HepG2 (cell line): ENCODE data around the gene C1orf74. TPM values are rescaled to one million over a fixed set of nuclear protein-coding genes. Genes with fewer than 3 reads are reported as not detected.

ENCODE experiments used
- ATAC-seq: fragments of 200-7000 bp; cut with Tn5 transposase; 3 replicates; pipeline ENCODE4 v1.9.1; 2020; ENCODE audit warnings: mild to moderate bottlenecking, moderate library complexity
- BruUV-seq: library from RNA; stranded (reverse); fragments of 400-500 nt; replicated peaks from 2 replicates; lab custom pipeline; 2021; lab: Mats Ljungman, UMichigan
- CTCF ChIA-PET: fragments of 300-600 bp; formaldehyde crosslinking; extraction: SDS; loops from one replicate; lab custom pipeline; 2021; ENCODE audit warnings: low total read pairs, inconsistent platforms, low intra/inter-chr PET ratio; lab: Yijun Ruan, JAX
- POLR2A ChIA-PET: fragments of 350-600 bp; sonication (Branson Sonifier 250); formaldehyde crosslinking; loops from one replicate; lab custom pipeline; 2020; ENCODE audit warnings: antibody characterized with exemption, inconsistent platforms; lab: Yijun Ruan, JAX
- DNase-seq: peaks from one replicate; pipeline ENCODE4 v3.0.0-alpha.2; 2015; ENCODE audit warnings: low spot score
- FAIRE-seq: peaks from 3 replicates; lab custom pipeline; 2011; peaks lifted over from hg19 to GRCh38; lab: Jason Lieb, UNC
- H2AFZ ChIP-seq: one replicate; pipeline ENCODE4 v1.6.1; 2011; ENCODE audit warnings: low read length, inconsistent platforms
- H3K27ac ChIP-seq: fragments of 300-600 bp; 3 replicates; pipeline ENCODE4 v1.8.0; 2011; ENCODE audit warnings: mixed run types, mild to moderate bottlenecking, mixed read lengths, low read length, inconsistent platforms; ENCODE audit not compliant: insufficient read depth; ENCODE audit errors: extremely low read length
- H3K27me3 ChIP-seq, 2 experiments: fragments of 200-600 bp in 1 of 2; 2 replicates in 1 of 2; 3 replicates in 1 of 2; pipeline versions ENCODE4 v1.6.0 to v1.8.0; 2011; ENCODE audit warnings: low read length in 2 of 2, mild to moderate bottlenecking in 2 of 2, moderate library complexity in 2 of 2, inconsistent platforms in 1 of 2; ENCODE audit not compliant: insufficient read depth in 2 of 2, control insufficient read depth in 1 of 2
- H3K36me3 ChIP-seq, 2 experiments: fragments of 200-600 bp in 1 of 2; replicated peaks in 1 of 2; 2 replicates in 1 of 2; 3 replicates in 1 of 2; pipeline versions ENCODE4 v1.5.1 to v1.8.0; 2011; ENCODE audit warnings: low read length in 2 of 2, inconsistent platforms in 1 of 2; ENCODE audit not compliant: insufficient read depth in 2 of 2, control insufficient read depth in 1 of 2
- H3K4me1 ChIP-seq: 2 replicates; pipeline ENCODE4 v1.5.1; 2012; ENCODE audit warnings: low read length, inconsistent platforms; ENCODE audit not compliant: insufficient read depth
- H3K4me2 ChIP-seq: 2 replicates; pipeline ENCODE4 v1.6.0; 2011; ENCODE audit warnings: low read depth, low read length, inconsistent platforms
- H3K4me3 ChIP-seq, 3 experiments: fragments of 200-600 bp in 1 of 3; sonication (generic), shearing (Covaris generic) in 1 of 3; replicated peaks in 1 of 3; 2 replicates each; pipeline ENCODE4 v1.5.1; 2011 to 2016; ENCODE audit warnings: low read length in 3 of 3, inconsistent platforms in 2 of 3, low read depth in 2 of 3, mild to moderate bottlenecking in 2 of 3, control low read depth in 1 of 3, mixed read lengths in 1 of 3; ENCODE audit not compliant: insufficient read depth in 1 of 3
- H3K79me2 ChIP-seq: one replicate; pipeline ENCODE4 v1.6.1; 2011; ENCODE audit warnings: low read length, inconsistent platforms; ENCODE audit not compliant: insufficient read depth
- H3K9ac ChIP-seq: 2 replicates; pipeline ENCODE4 v1.6.0; 2011; ENCODE audit warnings: mild to moderate bottlenecking, low read depth, low read length, inconsistent platforms; ENCODE audit not compliant: insufficient read depth
- H3K9me3 ChIP-seq: 2 replicates; pipeline ENCODE4 v1.5.1; 2012; ENCODE audit warnings: mild to moderate bottlenecking, low read length
- H4K20me1 ChIP-seq: 2 replicates; pipeline ENCODE4 v1.6.0; 2011; ENCODE audit warnings: inconsistent platforms, mild to moderate bottlenecking, low read length, moderate library complexity; ENCODE audit not compliant: insufficient read depth
- ATF1 ChIP-seq: IDR thresholded peaks from 2 replicates; pipeline ENCODE4 v1.6.1; 2016; ENCODE audit warnings: mild to moderate bottlenecking, control low read depth
- EED ChIP-seq: sonication (generic); formaldehyde crosslinking; IDR thresholded peaks from 2 replicates; pipeline ENCODE4 v1.5.0; 2020; ENCODE audit warnings: mild to moderate bottlenecking, missing genetic modification reagents
- HOXA5 ChIP-seq: sonication (generic); formaldehyde crosslinking; IDR thresholded peaks from 2 replicates; pipeline ENCODE4 v1.4.0; 2020; ENCODE audit warnings: missing genetic modification reagents
- IRX3 ChIP-seq: sonication (generic); formaldehyde crosslinking; IDR thresholded peaks from 2 replicates; pipeline ENCODE4 v1.8.1; 2023; ENCODE audit warnings: mild to moderate bottlenecking, low read depth, missing genetic modification reagents, borderline replicate concordance
- KAT8 ChIP-seq: IDR thresholded peaks from 2 replicates; pipeline ENCODE4 v1.6.1; 2016; ENCODE audit warnings: missing genetic modification reagents, missing compliant biosample characterization
- MLX ChIP-seq: IDR thresholded peaks from 2 replicates; pipeline ENCODE4 v1.6.1; 2016
- NAIF1 ChIP-seq: sonication (generic); formaldehyde crosslinking; IDR thresholded peaks from 2 replicates; pipeline ENCODE4 v1.5.0; 2020; ENCODE audit warnings: mild to moderate bottlenecking, missing genetic modification reagents, borderline replicate concordance
- NKX3-1 ChIP-seq: sonication (generic); formaldehyde crosslinking; IDR thresholded peaks from 2 replicates; pipeline ENCODE4 v1.5.0; 2020; ENCODE audit warnings: missing genetic modification reagents
- RFX1 ChIP-seq: fragments of 450-650 bp; IDR thresholded peaks from 2 replicates; pipeline ENCODE4 v1.6.1; 2017
- SNAPC2 ChIP-seq: sonication (generic); formaldehyde crosslinking; IDR thresholded peaks from 2 replicates; pipeline ENCODE4 v1.8.1; 2022; ENCODE audit warnings: mild to moderate bottlenecking, missing genetic modification reagents
- TBP ChIP-seq: sonication (generic); formaldehyde crosslinking; IDR thresholded peaks from 2 replicates; pipeline ENCODE4 v1.5.0; 2020; ENCODE audit warnings: missing genetic modification reagents
- ZFX ChIP-seq: sonication (generic); formaldehyde crosslinking; IDR thresholded peaks from 2 replicates; pipeline ENCODE4 v1.4.0; 2020; ENCODE audit warnings: mild to moderate bottlenecking, low read depth, missing genetic modification reagents, moderate library complexity
- ZKSCAN1 ChIP-seq: fragments of 150-350 bp; IDR thresholded peaks from 2 replicates; pipeline ENCODE4 v1.6.1; 2014; ENCODE audit warnings: low read length
- ZNF614 ChIP-seq: IDR thresholded peaks from 2 replicates; pipeline ENCODE4 v1.6.1; 2018; ENCODE audit warnings: missing biosample characterization, missing genetic modification reagents, inconsistent platforms, borderline replicate concordance
- ZNF629 ChIP-seq: sonication (generic); formaldehyde crosslinking; conservative IDR thresholded peaks from 2 replicates; pipeline ENCODE4 v1.5.0; 2020; ENCODE audit warnings: missing genetic modification reagents
- ZNF75D ChIP-seq: sonication (generic); formaldehyde crosslinking; IDR thresholded peaks from 2 replicates; pipeline ENCODE4 v1.8.1; 2023; ENCODE audit warnings: missing genetic modification reagents, mild to moderate bottlenecking, borderline replicate concordance
- ZNF773 ChIP-seq: sonication (generic); formaldehyde crosslinking; IDR thresholded peaks from 2 replicates; pipeline ENCODE4 v1.4.0; 2020; ENCODE audit warnings: missing genetic modification reagents, borderline replicate concordance
- WGBS: methylation state at CpG from one replicate; pipeline ENCODE4 v1.1.6; 2017; ENCODE audit warnings: low lambda C conversion rate; 5-methylcytosine and 5-hydroxymethylcytosine counted together
- in situ Hi-C: cut with HindIII; loops from 2 replicates; pipeline ENCODE4 v1.10.0; 2017; ENCODE audit warnings: low pct_unique_long_range_greater_than_20kb; ENCODE audit not compliant: extremely low pct_ligation_motif_present
- intact Hi-C: fragments of 100-400 bp; cut with micrococcal nuclease; formaldehyde crosslinking; loops from one replicate; pipeline ENCODE4 v1.10.0; 2022; ENCODE audit not compliant: unreplicated experiment
- polyA plus RNA-seq, 8 experiments: library from polyadenylated mRNA; depleted of rRNA in 3 of 8; stranded (reverse) in 7 of 8; unstranded in 1 of 8; fragments of >200 nt; fragmentation: Illumina TruSeq in 4 of 8; extraction: Trizol in 4 of 8; gene quantifications; 2 replicates each; pipeline versions ENCODE4 v1.2.1 to v1.2.3, GENCODE V29; 2011 to 2016; ENCODE audit warnings: low read depth in 4 of 8, missing spikeins in 1 of 8, mixed read lengths in 1 of 8; ENCODE audit not compliant: insufficient read depth in 1 of 8
- total RNA-seq, 5 experiments: library from RNA; depleted of rRNA; stranded (reverse); fragments of >200 nt; fragmentation: Illumina TruSeq; extraction: Trizol; gene quantifications; 2 replicates each; pipeline ENCODE4 v1.2.3, GENCODE V29; 2016; ENCODE audit warnings: low read depth in 1 of 5

C1orf74 gene
- total and polyA plus RNA-seq, 2 of the 13 experiments (the other 11 are each of a cell fraction or from before 2014, with no cell fraction given) = 0.33 to 0.71 TPM

DNA sequence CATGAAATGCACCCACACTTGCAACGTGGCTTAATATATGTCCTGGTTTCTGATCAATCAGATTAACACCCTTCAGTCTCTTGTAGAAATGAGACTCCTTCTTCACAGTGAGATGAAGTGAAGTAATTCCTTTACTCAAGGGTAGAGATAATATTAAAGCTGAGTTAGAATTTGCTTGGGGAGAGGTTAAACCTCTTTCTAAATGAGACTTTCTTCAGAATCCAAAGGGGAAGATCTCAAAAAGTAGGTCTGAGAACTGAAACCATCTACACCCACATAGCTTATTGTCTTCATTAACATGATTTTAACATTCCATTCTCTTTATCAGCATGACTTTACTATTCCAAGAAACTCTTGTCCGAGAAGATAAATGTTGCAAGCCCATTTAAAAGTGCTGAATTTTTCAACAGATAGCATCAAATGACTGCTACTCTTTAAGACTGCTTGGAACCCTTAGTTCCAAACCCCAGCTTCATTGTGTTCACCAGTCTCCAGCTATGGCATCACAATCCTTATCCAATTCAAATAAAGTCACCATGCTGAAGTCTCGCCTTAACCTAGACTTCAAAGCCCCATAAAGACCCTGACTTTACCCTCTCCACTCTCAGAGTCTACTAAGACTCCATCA lies 47.8 kb downstream of the C1orf74 start:
- intact Hi-C loops (no loop called here), in situ Hi-C loops (no loop called here)
- BruUV-seq = no TSS peak
- Histone ChIP-seq H3K79me2 (no peaks in the 10 kb centered on the region), H3K9ac (no peak overlapping the region), H3K4me3 (no peak overlapping the region), H3K36me3 (no peaks in the 10 kb centered on the region), H4K20me1 (no peaks in the 10 kb centered on the region), H2AFZ (no peak overlapping the region), H3K4me2 (no peak overlapping the region), H3K4me1 (no peaks in the 10 kb centered on the region), H3K9me3 (no peaks in the 10 kb centered on the region), H3K27ac (no peak overlapping the region), H3K27me3 (no peaks in the 10 kb centered on the region; a peak in 2 of 5 replicates)
- ChIA-PET CTCF (no interaction called here), POLR2A (no interaction called here)
- FAIRE-seq (no peak), DNase-seq (no peak), ATAC-seq (no peak)
- TF ChIP-seq SNAPC2 (no peak), ZFX (no peak), IRX3 (no peak), TBP (CRISPR knock-in tag) (no peak), NAIF1 (CRISPR knock-in tag) (no peak), ZNF629 (CRISPR knock-in tag) (no peak), ATF1 (CRISPR knock-in tag) (no peak), RFX1 (no peak), NKX3-1 (CRISPR knock-in tag) (no peak), KAT8 (CRISPR knock-in tag) (no peak), ZNF773 (no peak), ZNF75D (CRISPR knock-in tag) (no peak), HOXA5 (CRISPR knock-in tag) (no peak), ZNF614 (CRISPR knock-in tag) (no peak), MLX (CRISPR knock-in tag) (no peak), EED (CRISPR knock-in tag) (no peak), ZKSCAN1 (no peak)
- WGBS = 0% methylated on average over 3 of the region's 3 CpGs
